Activated CD8-positive, alpha-beta memory T cell treated with anti-CD3 and anti-CD28 coated beads for 36 hours (primary cell): Measurements from ENCODE around the gene PHF1. TPM values are rescaled to one million over a fixed set of nuclear protein-coding genes. Genes with fewer than 3 reads are reported as not detected.

Source experiments
- total RNA-seq, 2 experiments: library from RNA; stranded (reverse); gene quantifications; one replicate each; pipeline ENCODE4 v1.2.3, GENCODE V29; 2021

The PHF1 gene
- total RNA-seq, 2 experiments from 2014 or later: 25.5 to 27.3 TPM

Other genes starting within 250 kb of the PHF1 start
- 1 to 10 TPM; 1.1 TPM for gene COL11A2, start 218.5 kb upstream of the PHF1 start, total RNA-seq
- gene RXRB, start 210.3 kb upstream of the PHF1 start, total RNA-seq: 10 to 100 TPM; 43.8 to 44.2 TPM
- 10 to 100 TPM; 60.1 to 62.4 TPM for gene SLC39A7, start 210.1 kb upstream of the PHF1 start, total RNA-seq
- 10 to 100 TPM; 20.6 to 25.4 TPM for gene HSD17B8, start 206.4 kb upstream of the PHF1 start, total RNA-seq
- gene RING1, start 202.5 kb upstream of the PHF1 start, total RNA-seq: 10 to 100 TPM; 36.4 to 38.8 TPM
- 10 to 100 TPM; 45.3 to 48.0 TPM for gene VPS52, start 139.1 kb upstream of the PHF1 start, total RNA-seq
- gene RPS18, start 138.9 kb upstream of the PHF1 start, total RNA-seq: 1,000 to 10,000 TPM; 3,727 to 3,736 TPM
- gene B3GALT4, start 133.9 kb upstream of the PHF1 start, total RNA-seq: 1 to 10 TPM; 2.6 to 3.2 TPM
- gene WDR46, start 121.8 kb upstream of the PHF1 start, total RNA-seq: 100 to 1,000 TPM; 106 to 118 TPM
- gene PFDN6, start 121.4 kb upstream of the PHF1 start, total RNA-seq: 100 to 1,000 TPM; 118 to 120 TPM
- gene RGL2, start 112.1 kb upstream of the PHF1 start, total RNA-seq: 10 to 100 TPM; 22.2 to 23.2 TPM
- gene TAPBP, start 96.9 kb upstream of the PHF1 start, total RNA-seq: 100 to 1,000 TPM; 184 to 189 TPM
- gene ZBTB22, start 93.3 kb upstream of the PHF1 start, total RNA-seq: 1 to 10 TPM; 6.2 to 7.1 TPM
- gene DAXX, start 88.1 kb upstream of the PHF1 start, total RNA-seq: 10 to 100 TPM; 87.5 to 96.3 TPM
- 10 to 100 TPM; 58.6 to 63.9 TPM for gene KIFC1, start 19.2 kb upstream of the PHF1 start, total RNA-seq
- gene CUTA, start 7.1 kb downstream of the PHF1 start, total RNA-seq: 100 to 1,000 TPM; 138 to 144 TPM
- gene SYNGAP1, start 9.1 kb downstream of the PHF1 start, total RNA-seq: 10 to 100 TPM; 23.8 to 24.9 TPM
- gene ZBTB9, start 43.6 kb downstream of the PHF1 start, total RNA-seq: 10 to 100 TPM; 14.2 to 15.1 TPM
- gene BAK1, start 169.3 kb downstream of the PHF1 start, total RNA-seq: 10 to 100 TPM; 45.2 to 46.3 TPM
- gene ITPR3, start 210.3 kb downstream of the PHF1 start, total RNA-seq: 10 to 100 TPM; 42.2 to 44.0 TPM